HCT116 (cell line): ENCODE results near the gene HNF4A.

ENCODE experiments used
- CTCF ChIP-seq, 3 experiments: fragments of 200-600 bp in 1 of 3; sonication (generic) in 1 of 3; IDR thresholded peaks in 2 of 3; conservative IDR thresholded peaks in 1 of 3; 2 replicates each; pipeline ENCODE4 v1.5.1; 2012 to 2017; ENCODE audit warnings: low read depth in 2 of 3, low read length in 2 of 3, antibody characterized with exemption in 1 of 3, borderline replicate concordance in 1 of 3, control low read depth in 1 of 3, mild to moderate bottlenecking in 1 of 3, mixed read lengths in 1 of 3, mixed run types in 1 of 3, moderate library complexity in 1 of 3; ENCODE audit not compliant: insufficient read depth in 1 of 3
- EGR1 ChIP-seq: IDR thresholded peaks from 2 replicates; pipeline ENCODE4 v1.6.1; 2012; ENCODE audit warnings: low read depth
- EZH2 ChIP-seq: fragments of 200-600 bp; sonication (generic); IDR thresholded peaks from 2 replicates; pipeline ENCODE4 v1.6.1; 2017; ENCODE audit warnings: antibody characterized with exemption, mixed run types
- EZH2phosphoT487 ChIP-seq: fragments of 200-600 bp; IDR thresholded peaks from 2 replicates; pipeline ENCODE4 v1.6.1; 2018; ENCODE audit warnings: antibody characterized with exemption, borderline replicate concordance
- JUND ChIP-seq: IDR thresholded peaks from 2 replicates; pipeline ENCODE4 v1.6.1; 2012
- POLR2A ChIP-seq: IDR thresholded peaks from 2 replicates; pipeline ENCODE4 v1.7.0; 2011; ENCODE audit warnings: borderline replicate concordance; ENCODE audit not compliant: insufficient read depth, insufficient read length; ENCODE audit errors: extremely low read depth
- POLR2AphosphoS5 ChIP-seq: IDR thresholded peaks from 2 replicates; pipeline ENCODE4 v1.6.1; 2011; ENCODE audit warnings: mild to moderate bottlenecking, low read depth, low read length, moderate library complexity
- RAD21 ChIP-seq: IDR thresholded peaks from 2 replicates; pipeline ENCODE4 v1.6.1; 2012; ENCODE audit warnings: low read depth, mild to moderate bottlenecking
- SIN3A ChIP-seq: IDR thresholded peaks from 2 replicates; pipeline ENCODE4 v1.6.1; 2012; ENCODE audit warnings: low read depth
- SRF ChIP-seq: IDR thresholded peaks from 2 replicates; pipeline ENCODE4 v1.6.1; 2012; ENCODE audit warnings: low read depth
- YY1 ChIP-seq: IDR thresholded peaks from 2 replicates; pipeline ENCODE4 v1.6.1; 2011; ENCODE audit warnings: low read length, low read depth, moderate library complexity, mild to moderate bottlenecking; ENCODE audit not compliant: insufficient replicate concordance; ENCODE audit errors: extremely low read depth
- ZFX ChIP-seq: fragments of 450-650 bp; IDR thresholded peaks from 2 replicates; pipeline ENCODE4 v1.6.1; 2017
- TF ChIP-seq, protein P1 (sequence below): IDR thresholded peaks from 2 replicates; pipeline ENCODE4 v1.6.1; 2012

DNA sequence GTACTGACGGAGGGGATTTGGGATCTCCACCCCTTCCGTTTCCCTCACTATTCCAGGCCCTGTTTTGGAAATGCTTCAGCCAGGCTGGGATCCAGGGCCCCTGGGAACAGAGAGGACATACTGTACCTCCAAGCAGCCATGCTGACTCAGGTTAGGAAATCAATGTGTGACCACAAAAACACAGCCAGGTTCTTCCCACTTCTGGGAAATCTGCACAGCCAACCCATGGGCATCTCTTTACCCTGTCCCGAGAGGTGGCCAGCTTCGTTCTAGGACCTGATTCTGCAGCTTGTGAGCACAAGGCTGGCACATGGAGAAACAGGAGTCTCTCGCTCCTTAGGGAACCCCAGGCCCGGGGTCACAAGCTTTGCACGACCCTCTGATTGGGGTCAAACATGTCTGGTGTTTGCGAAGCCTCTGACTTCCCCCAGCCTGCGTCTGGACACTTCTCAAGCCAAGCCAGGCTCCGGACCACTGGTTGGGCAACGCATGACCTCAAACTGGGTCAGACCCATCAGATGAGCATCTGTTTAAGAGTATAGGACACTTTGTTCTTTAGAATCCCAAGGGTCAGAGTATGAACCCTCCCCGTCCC, 111.9 kb downstream of the HNF4A start:
- TF ChIP-seq, protein P1, sequence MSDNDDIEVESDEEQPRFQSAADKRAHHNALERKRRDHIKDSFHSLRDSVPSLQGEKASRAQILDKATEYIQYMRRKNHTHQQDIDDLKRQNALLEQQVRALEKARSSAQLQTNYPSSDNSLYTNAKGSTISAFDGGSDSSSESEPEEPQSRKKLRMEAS = no peak
- TF ChIP-seq RAD21 (no peak), POLR2A (no peak), POLR2AphosphoS5 (no peak), EZH2 (no peak), EZH2phosphoT487 (no peak), ZFX (no peak), CTCF (IDR thresholded peaks at IDR 0.05 in 2 of 3, conservative IDR thresholded peaks at IDR 0.05 in 1 of 3; ENCODE audit: borderline replicate concordance in 1 of 3, insufficient read depth in 1 of 3, low read depth in 2 of 3, low read length in 2 of 3) (no peak), JUND (no peak), EGR1 (no peak), YY1 (no peak), SRF (no peak), SIN3A (no peak)
